ENCODE measurements around the gene TIMM29. TPM values are rescaled to one million over a fixed set of nuclear protein-coding genes. Genes with fewer than 3 reads are reported as not detected.
"Not testable (repeated sequence)": the region's sequence is repeated elsewhere in the genome, so short reads cannot be mapped to it uniquely, and the experiment has no call there.

TIMM29 gene
- total RNA-seq, 1 donor from 2014 or later, result 25.8 TPM

DNA sequence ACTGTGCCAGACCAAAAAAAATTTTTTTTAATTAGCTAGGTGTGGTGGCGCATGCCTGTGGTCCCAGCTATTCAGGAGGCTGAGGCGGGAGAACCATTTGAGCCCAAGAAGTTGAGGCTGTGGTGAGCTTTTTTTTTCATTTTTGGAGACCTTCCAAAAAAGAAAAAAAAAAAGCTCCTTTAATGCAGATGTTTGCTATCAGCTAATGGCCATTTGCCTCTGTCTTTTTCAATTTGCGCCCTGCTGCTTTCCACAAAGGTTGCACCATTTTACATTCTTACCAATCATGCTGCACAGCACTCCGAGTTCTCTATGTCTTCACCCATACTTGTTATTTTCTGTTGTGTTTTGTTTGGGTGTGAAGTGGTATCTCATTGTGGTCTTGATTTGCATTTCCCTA lies 16.7 kb downstream of the TIMM29 start:
- H3K4me1 Mint-ChIP-seq (ENCODE audit: unreplicated experiment), result peaks cover 8% of the 10 kb centered on the region
- no peaks in the 10 kb centered on the region for H3K36me3 Mint-ChIP-seq (ENCODE audit: unreplicated experiment)
- no peak overlapping the region for H3K27ac Mint-ChIP-seq (ENCODE audit: unreplicated experiment)
- DNase-seq (ENCODE audit: extremely low spot score, unreplicated experiment), result no peak
- TF ChIP-seq, protein P1, sequence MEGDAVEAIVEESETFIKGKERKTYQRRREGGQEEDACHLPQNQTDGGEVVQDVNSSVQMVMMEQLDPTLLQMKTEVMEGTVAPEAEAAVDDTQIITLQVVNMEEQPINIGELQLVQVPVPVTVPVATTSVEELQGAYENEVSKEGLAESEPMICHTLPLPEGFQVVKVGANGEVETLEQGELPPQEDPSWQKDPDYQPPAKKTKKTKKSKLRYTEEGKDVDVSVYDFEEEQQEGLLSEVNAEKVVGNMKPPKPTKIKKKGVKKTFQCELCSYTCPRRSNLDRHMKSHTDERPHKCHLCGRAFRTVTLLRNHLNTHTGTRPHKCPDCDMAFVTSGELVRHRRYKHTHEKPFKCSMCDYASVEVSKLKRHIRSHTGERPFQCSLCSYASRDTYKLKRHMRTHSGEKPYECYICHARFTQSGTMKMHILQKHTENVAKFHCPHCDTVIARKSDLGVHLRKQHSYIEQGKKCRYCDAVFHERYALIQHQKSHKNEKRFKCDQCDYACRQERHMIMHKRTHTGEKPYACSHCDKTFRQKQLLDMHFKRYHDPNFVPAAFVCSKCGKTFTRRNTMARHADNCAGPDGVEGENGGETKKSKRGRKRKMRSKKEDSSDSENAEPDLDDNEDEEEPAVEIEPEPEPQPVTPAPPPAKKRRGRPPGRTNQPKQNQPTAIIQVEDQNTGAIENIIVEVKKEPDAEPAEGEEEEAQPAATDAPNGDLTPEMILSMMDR (IDR thresholded peaks at IDR 0.05), result no peak
- no peak overlapping the region for H3K4me3 Mint-ChIP-seq (ENCODE audit: unreplicated experiment)
- H3K27me3 Mint-ChIP-seq (ENCODE audit: unreplicated experiment), result no peaks in the 10 kb centered on the region
- H3K9me3 Mint-ChIP-seq (ENCODE audit: unreplicated experiment), result no peaks in the 10 kb centered on the region

DNA sequence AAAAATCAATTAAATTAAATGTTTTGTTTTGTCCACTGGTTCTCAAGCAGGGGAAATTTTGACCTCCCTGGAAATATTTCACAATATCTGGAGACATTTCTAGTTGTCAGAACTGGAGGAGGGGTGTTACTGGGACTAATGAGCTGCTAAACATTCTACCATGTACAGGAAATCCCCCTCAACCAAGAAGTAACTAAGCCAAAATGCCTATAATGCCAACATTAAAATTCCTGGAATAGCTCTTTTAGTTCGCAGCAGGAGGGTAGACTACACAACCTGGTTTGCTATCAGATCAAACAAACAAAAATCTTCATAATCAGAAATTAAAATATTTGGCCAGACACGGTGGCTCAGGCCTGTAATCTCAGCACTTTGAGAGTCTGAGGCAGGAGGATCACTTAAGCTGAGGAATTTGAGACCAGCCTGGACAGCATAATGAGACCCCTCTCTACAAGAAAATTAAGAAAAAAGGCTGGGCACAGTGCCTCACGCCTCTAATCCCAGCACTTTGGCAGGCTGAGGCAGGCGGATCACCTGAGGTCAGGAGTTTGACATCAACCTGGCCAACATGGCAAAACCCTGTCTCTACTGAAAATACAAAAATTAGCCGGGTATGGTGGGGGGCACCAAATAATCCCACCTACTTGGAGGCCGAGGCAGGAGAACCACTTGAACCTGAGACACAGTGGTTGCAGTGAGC lies 18.5 kb downstream of the TIMM29 start:
- peak overlapping the region; percentile 77 for H3K27ac Mint-ChIP-seq (ENCODE audit: unreplicated experiment)

DNA sequence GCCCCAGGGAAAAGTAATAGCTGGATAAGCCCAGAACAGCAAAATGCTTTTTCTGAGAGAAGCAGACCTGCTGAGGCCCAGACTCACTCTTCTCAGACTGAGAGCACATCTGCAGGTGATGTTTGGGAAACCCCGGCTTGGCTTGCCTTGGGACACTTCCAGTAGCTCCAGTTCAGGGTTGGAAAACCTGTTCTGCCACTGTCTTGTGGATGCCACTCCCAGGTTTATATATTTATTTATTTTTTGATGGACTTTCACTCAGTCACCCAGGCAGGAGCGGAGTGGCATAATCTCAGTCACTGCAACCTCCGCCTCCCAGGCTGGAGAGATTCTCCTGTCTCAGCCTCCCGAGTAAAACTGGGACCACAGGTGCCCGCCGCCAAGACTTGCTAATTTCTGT lies 24.2 kb downstream of the TIMM29 start:
- H3K9me3 Mint-ChIP-seq (ENCODE audit: unreplicated experiment), result no peaks in the 10 kb centered on the region
- H3K36me3 Mint-ChIP-seq (ENCODE audit: unreplicated experiment), result no peaks in the 10 kb centered on the region
- DNase-seq (ENCODE audit: extremely low spot score, unreplicated experiment), result no peak

More for the DNA sequence above, 18.5 kb downstream of the TIMM29 start:
- Mint-ChIP-seq H3K4me3 (ENCODE audit: unreplicated experiment) (no peak overlapping the region), H3K9me3 (ENCODE audit: unreplicated experiment) (no peaks in the 10 kb centered on the region), H3K27me3 (ENCODE audit: unreplicated experiment) (no peaks in the 10 kb centered on the region), H3K4me1 (ENCODE audit: unreplicated experiment) (peaks cover 7% of the 10 kb centered on the region), H3K36me3 (ENCODE audit: unreplicated experiment) (no peaks in the 10 kb centered on the region)
- TF ChIP-seq, protein P1 (IDR thresholded peaks at IDR 0.05), result no peak
- no peak for DNase-seq (ENCODE audit: extremely low spot score, unreplicated experiment)

DNA sequence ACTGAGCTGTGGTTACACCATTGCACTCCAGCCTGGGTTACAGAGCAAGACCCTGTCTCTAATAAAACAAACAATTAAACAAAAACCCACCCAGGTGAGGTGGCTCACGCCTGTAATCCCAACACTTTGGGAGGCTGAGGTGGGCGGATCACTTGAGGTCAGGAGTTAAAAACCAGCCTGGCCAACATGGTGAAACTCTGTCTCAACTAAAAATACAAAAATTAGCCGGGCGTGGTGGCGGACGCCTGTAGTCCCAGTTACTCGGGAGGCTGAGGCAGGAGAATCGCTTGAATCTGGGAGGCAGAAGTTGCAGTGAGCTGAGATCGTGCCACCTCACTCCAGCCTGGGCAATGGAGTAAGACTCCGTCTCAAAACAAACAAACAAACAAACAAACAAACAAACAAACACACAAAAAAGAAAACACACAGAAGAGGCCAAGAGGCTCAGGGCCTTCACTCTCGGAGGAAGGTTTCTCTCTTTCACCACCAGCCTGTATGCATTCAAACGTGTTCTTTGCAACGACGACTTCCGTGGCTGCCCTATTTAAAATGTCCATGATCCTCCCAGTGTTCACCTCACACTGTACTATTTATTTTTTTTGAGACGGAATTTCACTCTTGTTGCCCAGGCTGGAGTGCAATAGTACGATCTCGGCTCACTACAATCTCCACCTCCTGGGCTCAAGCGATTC lies 30.8 kb downstream of the TIMM29 start:
- H3K27me3 Mint-ChIP-seq (ENCODE audit: unreplicated experiment); H3K9me3 Mint-ChIP-seq (ENCODE audit: unreplicated experiment); H3K36me3 Mint-ChIP-seq (ENCODE audit: unreplicated experiment); DNase-seq (ENCODE audit: extremely low spot score, unreplicated experiment): not testable (repeated sequence)
- Mint-ChIP-seq H3K4me1 (ENCODE audit: unreplicated experiment) (peaks cover 19% of the 10 kb centered on the region), H3K27ac (ENCODE audit: unreplicated experiment) (peak overlapping the region; percentile 87), H3K4me3 (ENCODE audit: unreplicated experiment) (peak overlapping the region; percentile 81)

More for the DNA sequence above, 24.2 kb downstream of the TIMM29 start:
- Mint-ChIP-seq H3K4me1 (ENCODE audit: unreplicated experiment) (peaks cover 7% of the 10 kb centered on the region), H3K27ac (ENCODE audit: unreplicated experiment) (no peak overlapping the region), H3K4me3 (ENCODE audit: unreplicated experiment) (no peak overlapping the region), H3K27me3 (ENCODE audit: unreplicated experiment) (no peaks in the 10 kb centered on the region)
- TF ChIP-seq, protein P1 (IDR thresholded peaks at IDR 0.05), result no peak

DNA sequence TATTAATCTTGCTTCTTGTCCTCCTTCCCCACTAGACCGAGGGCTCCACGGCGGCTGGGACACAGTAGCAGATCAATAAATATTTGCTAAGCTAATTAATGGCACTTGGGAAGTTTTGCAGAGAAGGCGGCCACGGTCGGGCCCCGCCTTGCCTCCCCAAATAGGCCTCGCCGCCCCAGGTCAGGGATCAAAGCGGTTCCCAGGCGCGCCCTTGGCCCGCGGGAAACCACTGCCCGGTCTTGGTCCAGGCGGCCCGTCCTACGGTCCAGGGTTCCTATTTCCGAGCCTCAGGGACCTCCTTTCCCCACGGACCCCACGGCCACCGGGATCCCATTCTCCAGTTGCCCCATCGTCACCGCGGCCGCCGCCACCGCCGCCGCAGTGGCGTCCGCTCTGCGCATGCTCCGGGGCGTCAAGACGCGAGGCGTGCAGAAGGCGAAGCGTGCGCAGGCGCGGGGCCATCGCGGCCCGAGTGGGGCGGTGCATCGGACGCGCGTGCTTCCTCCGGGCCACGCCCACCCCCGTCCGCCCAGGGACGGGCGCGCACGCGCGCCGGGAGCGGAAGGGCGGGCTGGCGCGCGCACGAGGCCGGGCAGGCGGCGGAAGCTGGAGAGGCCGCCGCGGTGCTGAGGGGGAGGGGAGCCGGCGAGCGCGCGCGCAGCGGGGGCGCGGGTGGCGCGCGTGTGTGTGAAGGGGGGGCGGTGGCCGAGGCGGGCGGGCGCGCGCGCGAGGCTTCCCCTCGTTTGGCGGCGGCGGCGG lies 31.9 kb downstream of the TIMM29 start, which contains the start of gene SMARCA4:
TSS of gene SMARCA4 (plus strand) at position 717 of the 759 bp plus-strand sequence. CDS start 23,122 bp downstream, outside the sequence.
- DNase-seq (ENCODE audit: extremely low spot score, unreplicated experiment), result peak; percentile 100
- TF ChIP-seq, protein P1 (IDR thresholded peaks at IDR 0.05), result no peak
- peaks cover 19% of the 10 kb centered on the region for H3K4me1 Mint-ChIP-seq (ENCODE audit: unreplicated experiment)
- no peaks in the 10 kb centered on the region for H3K27me3 Mint-ChIP-seq (ENCODE audit: unreplicated experiment)
- H3K27ac Mint-ChIP-seq (ENCODE audit: unreplicated experiment), result peak within 1 kb of the TSS; percentile 90
- peak within 1 kb of the TSS; percentile 92 for H3K4me3 Mint-ChIP-seq (ENCODE audit: unreplicated experiment)
- H3K9me3 Mint-ChIP-seq (ENCODE audit: unreplicated experiment), result no peaks in the 10 kb centered on the region
- H3K36me3 Mint-ChIP-seq (ENCODE audit: unreplicated experiment), result no peaks in the 10 kb centered on the region

Measured in osteocyte (in vitro differentiated cells).